NCI-H2171 treated with DMSO at 0.1 percent for 48 hours (cell line): ENCODE measurements around the gene KMT2E.
"Not testable (repeated sequence)": the region's sequence is repeated elsewhere in the genome, so short reads cannot be mapped to it uniquely, and the experiment has no call there.

ENCODE experiments used
- DNase-seq: peaks from one replicate; lab custom pipeline; 2025; lab: John Stamatoyannopoulos, UW

The KMT2E gene

DNA sequence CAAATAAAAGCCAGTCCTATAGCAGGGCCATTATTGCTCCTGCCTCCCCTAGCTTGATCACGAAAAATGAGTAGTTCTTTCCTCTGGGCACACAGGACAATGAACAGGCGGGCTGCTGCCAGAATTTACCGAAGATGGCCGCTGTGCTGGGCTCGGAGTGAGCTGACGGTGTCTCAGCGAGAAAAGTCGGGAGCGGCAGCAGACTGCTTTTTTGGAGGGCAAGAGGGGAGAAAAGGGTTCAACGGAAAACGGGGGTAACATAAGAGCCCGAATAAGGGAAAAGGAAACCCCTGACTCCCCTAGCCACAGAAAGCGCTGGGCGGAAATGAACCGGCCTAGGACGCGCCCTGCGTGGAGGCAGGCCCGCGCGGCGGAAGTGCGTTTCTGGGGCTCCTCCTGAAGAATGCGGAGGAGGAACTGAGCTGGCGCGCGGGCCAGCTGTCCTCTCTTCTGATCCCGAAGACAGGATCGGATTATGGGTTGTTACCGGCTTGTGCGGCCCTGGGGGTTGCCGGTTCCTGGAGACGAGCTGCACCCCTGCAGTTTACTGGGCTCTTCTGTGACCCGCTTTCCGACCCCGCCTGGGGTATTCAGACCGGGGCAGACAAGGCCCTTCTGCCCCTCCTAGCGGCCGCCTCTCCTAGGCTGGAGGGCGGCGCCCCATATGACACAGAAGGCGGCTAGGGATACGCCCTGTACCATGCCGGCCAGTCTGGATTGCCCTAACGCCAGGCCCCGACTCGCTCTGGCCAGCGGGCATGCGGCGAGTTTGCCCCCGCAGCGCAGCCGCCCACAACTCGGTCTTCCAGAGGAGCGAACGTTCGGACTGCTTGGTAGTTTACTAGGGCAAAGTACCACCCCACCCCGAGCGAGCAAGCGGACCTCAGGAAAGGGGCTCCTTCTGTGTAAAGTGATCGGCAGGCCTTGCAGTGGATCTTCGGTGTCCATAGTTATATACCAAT, 30.1 kb upstream of the KMT2E start:
- peak; percentile 89 for DNase-seq

DNA sequence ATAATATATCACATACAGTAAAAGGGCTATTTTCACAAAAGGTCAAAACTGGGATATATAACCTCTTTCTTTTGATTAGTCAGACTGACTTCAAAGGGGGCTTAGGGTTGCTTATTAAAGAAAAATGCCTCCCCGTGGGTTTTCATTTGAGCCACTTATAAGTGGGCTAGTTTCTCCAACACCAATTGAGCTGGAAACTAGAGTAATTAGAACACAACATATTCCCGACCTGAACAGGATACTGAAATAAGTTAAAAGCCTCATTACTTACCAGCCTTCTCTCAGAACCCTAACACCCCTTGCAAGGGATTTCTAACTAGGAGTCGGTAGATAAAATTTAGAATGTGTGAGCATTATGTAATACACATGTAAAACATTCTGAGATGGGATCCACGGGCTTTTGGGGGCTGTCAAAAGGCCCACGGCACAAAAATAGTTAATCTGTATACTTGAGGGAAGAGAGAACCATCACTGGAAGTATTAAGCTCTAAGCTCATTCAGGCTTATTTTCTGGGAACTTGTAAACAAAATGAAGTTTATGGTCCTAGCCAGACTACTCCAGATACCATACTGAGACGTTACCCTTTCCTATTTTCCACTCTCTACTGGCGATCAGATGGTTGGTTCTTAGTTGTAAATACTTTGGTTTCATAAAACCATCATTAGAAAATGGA, 29.3 kb upstream of the KMT2E start:
- no peak for DNase-seq

DNA sequence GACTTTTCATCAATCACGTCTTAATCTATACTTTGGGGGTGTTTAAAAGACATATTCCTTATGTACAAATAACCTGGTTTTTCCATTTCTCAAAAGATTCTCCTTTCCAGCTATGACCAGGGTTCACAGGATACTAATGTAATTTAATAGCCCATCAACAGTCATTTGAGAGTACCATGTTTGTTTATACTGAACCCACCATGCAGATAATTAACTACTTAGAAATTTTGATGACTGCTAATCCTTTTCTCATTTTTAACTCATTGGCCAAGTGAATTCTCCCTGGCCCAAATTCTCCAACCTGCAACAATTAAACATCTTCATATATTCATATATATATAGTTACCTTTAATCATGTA, 28.8 kb upstream of the KMT2E start:
- peak; percentile 14 for DNase-seq

DNA sequence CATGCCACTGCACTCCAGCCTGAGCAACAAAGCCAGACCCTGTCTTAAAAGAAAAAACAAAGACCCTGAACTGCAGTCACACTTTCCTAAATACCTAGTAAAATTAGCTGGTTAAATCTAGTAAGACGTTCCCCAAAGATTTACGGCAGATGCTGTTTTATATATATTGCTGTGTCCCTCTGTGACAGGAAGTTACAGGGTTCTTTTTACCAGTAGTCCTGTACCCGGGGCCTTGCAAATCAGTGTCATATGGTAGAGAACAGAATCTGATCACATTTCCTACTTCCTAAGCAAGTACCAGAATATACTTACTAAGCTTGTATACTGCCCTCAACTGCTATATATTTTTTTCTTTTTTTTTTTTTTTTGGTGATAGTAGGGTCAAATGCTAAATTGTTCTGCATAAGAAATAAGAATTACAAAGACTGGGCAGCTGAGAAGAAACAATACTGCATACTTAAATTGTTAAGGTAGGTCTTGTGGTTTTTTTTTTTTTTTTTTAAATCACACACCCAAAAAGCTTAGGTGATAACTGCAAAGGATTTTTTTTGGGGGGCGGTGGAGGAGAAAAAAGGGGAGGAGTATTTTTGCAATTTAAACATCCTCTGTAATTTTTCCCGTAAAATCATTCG, 27.3 kb upstream of the KMT2E start:
- DNase-seq: no peak

DNA sequence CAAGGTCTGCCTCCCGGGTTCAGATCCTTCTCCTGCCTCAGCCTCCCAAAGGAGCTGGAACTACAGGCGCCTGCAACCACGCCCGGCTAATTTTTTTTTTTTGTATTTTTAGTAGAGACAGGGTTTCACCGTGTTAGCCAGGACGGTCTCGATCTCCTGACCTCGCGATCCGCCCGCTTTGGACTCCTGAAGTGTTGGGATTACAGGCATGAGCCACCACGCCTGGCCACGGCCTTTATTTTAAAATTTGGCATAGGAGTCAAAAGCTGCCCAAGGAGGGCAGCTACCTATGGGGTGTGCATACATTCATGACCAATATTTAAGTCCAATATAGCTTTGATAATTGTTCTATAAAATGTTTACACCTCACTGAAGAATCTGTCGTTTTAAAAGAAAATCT, 26.6 kb upstream of the KMT2E start:
- DNase-seq: not testable (repeated sequence)

DNA sequence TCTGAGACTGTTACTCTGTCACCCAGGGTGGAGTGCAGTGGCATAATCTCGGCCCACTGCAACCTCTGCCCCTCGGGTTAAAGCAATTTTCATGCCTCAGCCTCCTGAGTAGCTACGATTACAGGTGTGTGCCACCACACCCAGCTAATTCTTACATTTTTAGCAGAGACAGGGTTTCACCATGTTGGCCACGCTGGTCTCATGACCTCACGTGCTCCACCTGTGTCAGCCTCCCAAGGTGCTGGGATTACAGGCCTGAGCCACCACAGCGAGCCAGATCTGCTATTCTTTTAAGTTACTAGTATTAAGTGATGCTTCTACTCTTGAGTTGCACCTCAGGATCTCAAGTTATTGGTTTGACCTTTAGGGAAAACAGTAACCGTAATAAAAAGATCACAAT, 23.0 kb upstream of the KMT2E start:
- DNase-seq: no peak

DNA sequence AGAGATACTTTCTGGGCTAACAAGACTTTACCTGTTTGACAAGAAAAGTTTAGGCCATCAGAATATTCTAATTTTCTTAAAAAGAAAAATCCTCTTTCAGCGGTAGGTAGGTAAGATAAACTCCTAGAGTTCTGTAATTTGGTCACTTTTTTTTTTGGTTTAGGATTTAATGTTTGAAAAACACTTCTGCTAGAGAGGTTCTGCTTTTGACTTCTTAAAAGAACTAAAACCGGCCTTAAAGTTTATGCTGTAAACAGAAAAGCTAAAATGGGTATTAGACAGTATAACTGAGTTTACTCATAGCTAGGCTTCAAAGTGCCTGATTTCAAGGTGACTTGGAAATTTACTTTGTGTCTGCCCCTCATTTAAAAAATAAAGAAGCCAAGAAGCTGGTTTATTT, 21.7 kb upstream of the KMT2E start:
- DNase-seq: no peak

DNA sequence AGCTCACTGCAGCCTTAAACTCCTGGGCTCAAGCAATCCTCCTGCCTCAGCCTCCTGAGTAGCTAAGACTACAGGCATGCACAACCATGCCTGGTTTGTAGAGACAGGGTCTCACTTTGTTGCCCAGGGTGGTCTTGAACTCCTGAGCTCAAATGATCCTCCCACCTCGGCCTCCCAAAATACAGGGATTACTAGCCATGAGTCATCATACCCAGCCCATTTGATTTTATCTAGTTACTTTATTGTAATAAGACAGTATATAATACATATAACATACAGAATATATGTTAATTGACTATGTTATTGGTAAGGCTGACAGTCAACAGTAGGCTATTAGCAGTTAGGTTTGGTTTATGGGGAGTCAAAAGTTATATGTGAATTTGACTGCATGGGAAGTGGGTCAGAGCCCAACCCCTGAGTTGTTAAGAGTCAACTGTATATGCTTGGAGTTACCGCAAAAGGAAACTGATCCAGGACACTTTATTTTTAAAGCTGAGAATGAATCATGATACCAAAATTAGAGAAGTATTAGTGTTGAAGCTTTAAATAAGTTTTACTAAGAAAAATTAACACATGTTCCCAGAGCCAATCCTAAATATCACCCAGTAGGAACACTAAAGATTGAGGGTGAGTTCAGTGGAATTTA, 20.7 kb upstream of the KMT2E start:
- no peak for DNase-seq

DNA sequence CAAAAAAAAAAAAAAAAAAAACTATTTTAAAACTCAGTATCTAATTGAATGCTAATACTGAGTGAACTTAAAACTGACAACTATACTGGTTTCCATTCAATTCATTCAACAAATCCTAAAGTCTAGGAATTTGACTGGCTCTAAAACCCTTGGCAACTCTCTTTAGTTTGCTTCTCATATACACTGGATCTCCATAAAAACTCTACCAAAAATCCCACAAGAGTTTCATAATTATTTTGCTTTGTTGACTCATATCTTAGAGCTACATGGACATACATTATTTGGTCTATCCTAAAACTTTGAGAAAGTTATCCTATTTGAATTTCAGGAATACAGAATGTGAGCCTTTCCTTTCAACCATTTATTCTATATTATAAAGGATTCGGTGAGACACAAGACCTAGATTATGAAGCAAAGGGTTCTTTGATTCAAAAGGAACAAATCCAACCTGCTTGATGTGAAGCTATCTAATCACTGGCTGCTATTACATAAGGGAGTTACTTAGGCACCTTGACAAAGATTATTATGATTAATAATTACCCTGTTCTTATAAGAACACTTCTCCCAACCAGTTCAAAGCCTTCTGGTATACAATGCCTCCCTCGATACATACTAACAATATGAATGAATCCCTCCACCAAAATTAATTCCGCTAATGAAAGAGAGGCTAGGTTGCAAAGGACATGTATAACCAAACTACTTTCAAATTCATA, 15.8 kb upstream of the KMT2E start:
- no peak for DNase-seq

DNA sequence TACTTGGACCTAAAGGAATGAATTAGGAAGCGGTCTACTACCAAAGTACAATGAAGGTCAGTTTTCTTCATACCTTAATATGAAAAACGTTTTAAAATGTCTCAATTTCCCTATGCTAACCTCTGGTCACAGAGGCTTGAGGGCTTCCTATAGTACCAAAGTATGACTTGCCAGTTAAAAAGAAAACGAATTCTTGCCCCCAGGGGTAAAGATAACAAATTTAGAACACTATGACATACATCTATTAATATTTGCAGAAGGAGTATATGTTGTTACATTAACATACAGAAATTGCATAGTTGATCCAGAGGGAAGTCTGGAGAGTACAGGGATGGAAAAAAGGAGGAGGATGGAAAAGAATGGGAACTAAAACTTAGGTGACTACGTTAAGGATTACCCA, 13.8 kb upstream of the KMT2E start:
- DNase-seq: no peak

DNA sequence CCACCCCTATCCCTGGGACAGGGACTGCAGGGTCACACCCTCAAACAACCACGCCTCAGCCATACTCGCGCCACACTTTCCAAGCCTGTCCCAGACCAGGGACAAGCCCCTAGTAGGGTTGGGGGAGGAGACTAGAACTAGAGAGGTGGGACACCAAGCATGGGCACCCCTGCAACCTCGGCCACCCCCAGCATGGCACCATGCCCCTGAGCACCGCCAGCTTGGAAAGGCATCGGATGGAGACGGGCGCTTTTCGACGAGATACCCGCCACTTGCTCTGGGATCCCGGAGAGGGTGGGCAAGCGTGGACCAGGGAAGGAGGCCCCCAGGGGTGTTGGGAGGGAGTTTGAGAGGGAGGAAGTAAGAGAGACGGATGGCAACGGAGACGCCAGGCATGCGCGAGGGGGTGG, 13.1 kb upstream of the KMT2E start:
- DNase-seq: no peak

DNA sequence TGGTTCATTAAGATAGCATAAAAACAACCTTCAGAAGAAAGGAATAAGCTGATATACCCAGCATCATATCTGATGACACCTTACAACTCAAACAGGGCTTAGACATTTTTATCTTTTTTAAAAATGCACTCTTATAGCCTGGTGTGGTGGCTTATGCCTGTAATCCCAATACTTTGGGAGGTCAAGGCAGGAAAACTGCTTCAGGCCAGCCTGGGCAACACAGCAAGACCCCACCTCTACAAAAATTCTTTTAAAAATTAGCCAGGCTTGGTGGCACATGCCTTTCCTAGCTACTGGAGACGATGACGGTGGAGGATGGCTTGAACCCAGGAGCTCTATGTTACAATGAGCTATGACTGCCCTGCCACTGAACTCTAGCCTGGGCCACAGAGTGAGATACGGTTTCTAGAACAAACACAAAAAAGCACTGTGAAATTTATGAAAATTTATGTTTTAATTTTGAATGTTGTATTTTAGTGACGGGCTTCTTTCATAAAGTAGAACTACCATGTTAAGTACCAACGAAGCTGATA, 12.3 kb upstream of the KMT2E start:
- DNase-seq: no peak

DNA sequence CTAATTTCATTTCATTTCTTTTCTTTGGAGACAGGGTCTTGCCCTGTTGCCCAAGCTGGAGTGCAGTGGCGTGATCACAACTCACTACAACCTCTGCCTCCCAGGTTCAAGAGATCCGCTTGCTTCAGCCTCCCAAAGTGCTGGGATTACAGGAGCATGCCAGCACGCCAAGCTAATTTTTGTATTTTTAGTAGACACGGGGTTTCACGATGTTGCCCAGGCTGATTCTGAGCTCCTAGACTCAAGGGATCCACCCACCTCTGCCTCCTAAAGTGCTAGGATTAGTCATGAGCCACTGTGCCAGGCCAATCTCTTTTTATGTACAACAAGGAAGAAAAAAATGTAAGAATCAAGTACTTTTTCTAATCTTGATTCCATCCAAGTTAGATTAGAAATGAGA, 10.7 kb upstream of the KMT2E start:
- no peak for DNase-seq

DNA sequence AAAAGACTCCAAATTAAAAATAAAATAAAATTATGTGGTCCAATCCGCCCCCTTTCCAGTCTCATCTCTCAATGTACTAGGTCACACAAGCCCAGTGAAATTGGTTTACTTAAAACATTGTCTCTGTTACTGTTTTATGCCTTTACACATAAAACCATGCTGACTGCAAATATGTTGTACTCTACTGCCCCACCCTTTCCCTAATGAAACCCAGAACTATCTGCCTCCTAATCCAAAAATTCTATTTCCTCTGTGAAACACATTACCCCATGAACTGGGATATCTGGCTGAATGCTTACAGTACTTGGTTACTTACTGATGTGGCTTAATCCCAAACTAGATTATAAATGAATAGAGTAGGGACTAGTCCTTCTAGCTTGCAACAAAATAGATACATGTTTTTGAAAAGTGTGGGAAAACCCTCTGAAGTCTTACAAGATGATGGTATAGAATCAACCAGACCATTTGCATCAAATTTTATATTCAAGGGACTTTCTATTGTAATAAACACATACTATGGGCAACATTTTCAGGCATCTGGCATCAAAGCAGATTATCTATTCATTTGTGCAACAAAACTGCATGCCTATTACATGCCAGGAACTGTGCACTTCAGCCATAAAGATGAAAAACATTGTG, 10.0 kb upstream of the KMT2E start:
- DNase-seq: no peak

DNA sequence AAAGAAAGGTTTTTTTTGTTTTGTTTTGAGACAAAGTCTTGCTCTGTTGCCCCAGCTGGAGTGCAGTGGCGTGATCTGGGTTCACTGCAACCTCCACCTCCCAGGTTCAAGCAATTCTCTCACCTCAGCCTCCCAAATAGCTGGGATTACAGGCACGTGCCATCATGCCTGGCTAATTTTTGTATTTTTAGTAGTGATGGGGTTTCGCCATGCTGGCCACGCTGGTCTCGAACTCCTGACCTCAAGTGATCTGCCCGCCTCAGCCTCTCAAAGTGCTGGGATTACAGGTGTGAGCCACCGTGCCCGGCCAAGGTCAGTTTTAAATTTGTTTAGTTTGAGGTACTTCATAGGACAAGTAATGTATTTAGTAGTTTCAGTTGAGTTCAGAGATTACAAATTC, 9.0 kb upstream of the KMT2E start:
- not testable (repeated sequence) for DNase-seq

DNA sequence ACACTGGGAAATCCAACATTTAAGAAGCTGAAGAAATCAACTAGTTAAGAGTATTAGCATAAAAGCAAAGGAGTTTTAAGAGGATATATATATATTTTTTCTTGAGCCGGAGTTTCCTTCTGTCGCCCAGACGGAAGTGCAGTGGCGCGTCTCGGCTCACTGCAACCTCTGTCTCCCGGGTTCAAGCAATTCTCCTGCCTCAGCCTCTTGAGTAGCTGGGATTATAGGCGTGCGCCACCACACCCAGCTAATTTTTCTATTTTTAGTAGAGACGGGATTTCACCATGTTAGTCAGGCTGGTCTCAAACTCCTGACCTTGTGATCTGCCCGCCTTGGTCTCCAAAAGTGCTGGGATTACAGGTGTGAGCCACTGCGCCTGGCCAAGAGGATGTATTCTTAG, 8.5 kb upstream of the KMT2E start:
- not testable (repeated sequence) for DNase-seq

DNA sequence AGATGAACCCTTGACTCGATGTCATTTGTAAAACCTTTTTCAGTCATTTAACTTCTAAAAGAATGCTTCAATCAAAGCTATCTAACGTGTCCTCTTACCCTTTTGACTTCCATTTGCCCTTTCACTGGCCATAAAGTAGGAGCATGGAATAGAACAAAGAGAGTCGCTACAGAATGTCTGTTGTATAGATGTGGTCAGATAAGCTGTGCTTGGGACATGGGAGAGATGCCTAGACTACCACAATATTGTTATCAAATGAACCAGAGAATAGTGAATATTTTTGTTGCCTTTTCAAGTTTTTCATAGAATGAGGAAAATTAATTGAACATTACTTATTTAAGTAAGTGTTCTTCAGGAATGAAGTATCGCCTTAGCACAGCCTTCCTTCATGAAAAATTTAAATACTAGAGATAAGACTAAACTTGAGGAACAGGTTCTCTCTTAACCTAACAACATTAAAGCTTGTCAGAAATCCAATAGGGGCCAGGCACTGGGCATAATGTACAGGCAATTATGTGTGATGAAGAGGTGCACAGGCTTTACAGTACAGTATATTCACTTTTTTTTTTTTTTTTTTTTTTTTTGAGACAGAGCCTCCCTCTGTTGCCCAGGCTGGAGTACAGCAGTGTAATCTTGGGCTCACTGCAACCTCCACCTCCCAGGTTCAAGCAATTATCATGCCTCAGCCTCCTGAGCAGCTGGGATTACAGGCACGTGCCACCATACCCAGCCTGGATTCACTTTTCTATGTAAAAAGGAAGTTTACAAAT, 7.5 kb upstream of the KMT2E start:
- no peak for DNase-seq

DNA sequence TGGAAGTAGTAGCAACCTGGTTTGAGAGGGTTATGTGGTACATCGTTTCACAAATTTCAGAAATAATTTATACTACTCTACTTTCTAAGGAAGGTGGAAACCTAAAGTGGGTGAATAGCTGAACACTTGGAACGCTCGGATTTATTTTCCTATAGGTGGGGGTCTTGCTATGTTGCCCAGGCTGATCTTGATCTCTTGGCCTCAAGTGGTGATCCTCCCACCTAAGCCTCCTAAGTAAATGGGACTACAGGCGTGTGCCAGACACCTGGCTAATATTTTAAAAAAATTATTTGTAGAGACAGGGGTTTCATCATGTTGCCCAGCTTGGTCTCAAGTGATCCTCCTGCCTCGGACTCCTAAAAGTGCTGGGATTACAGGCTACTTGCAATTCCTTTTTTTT, 6.7 kb upstream of the KMT2E start:
- DNase-seq: no peak

DNA sequence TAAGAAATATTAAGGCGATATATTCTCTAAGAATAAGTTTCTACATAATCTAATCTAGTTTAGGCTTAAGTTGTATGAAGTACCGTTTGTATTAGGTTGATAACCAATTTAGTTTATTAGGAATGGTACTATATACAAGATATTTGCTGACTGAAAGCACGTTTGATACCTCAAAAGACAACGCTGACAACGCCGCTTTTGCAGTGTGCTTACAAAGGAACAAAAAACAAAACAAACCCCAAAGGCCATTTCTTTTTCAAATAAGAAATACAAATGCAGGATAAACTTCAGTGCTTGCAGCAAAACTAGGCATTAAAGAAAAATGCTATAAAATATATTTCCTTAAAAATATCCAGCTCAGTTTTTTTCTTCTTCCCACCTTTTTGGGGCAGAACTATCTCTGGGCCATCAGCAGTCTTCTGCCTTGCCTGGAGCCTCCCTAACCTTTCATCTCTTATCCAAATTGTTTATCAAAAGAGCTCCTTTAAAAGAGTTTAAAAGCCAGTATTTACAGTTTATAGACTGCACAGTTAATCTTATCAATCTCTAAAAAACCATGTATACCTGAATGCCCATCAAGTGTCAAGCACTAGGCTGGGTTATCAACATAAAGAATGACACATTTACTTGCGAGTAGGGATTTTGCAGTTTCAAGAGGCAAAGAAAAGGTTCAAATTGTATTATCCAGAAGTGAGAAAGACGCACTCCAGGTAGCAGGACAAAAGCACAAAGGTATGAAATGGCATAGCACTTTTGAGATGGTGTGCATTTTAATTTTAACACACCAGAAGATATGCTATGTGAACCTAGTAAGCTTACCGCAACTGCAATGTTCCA, 4.1 kb upstream of the KMT2E start:
- DNase-seq: no peak
